IMR-90 (cell line): Measurements from ENCODE around the gene EPB41L2. TPM values are rescaled to one million over a fixed set of nuclear protein-coding genes. Genes with fewer than 3 reads are reported as not detected.

Experiments
- ATAC-seq: fragments of 200-7000 bp; cut with Tn5 transposase; 2 replicates; pipeline ENCODE4 v1.9.1; 2020; ENCODE audit warnings: low read depth, mild to moderate bottlenecking, moderate library complexity
- BruUV-seq: library from RNA; stranded (reverse); fragments of 400-500 nt; replicated peaks from 2 replicates; lab custom pipeline; 2021; lab: Mats Ljungman, UMichigan
- CTCF ChIA-PET: fragments of 300-600 bp; formaldehyde crosslinking; extraction: SDS; loops from one replicate; lab custom pipeline; 2021; ENCODE audit warnings: antibody characterized with exemption; lab: Yijun Ruan, JAX
- POLR2A ChIA-PET: fragments of 300-600 bp; sonication (Branson Sonifier 250); formaldehyde crosslinking; loops from one replicate; lab custom pipeline; 2022; ENCODE audit warnings: antibody characterized with exemption; ENCODE audit not compliant: unreplicated experiment; lab: Charles Lee
- DNase-seq: peaks from one replicate; pipeline ENCODE4 v3.0.0; 2013
- H2AFZ ChIP-seq: replicated peaks from 2 replicates; pipeline ENCODE3; 2013; ENCODE audit warnings: low read length, mild to moderate bottlenecking; ENCODE audit not compliant: poor library complexity
- H2AK5ac ChIP-seq: 2 replicates; pipeline ENCODE4 v1.6.1; 2013; ENCODE audit warnings: low read depth, low read length, inconsistent platforms
- H2AK9ac ChIP-seq: replicated peaks from 2 replicates; pipeline ENCODE3; 2013; ENCODE audit warnings: mild to moderate bottlenecking, low read depth, low read length, moderate library complexity; ENCODE audit not compliant: poor library complexity
- H2BK120ac ChIP-seq: 2 replicates; pipeline ENCODE4 v1.6.1; 2013; ENCODE audit warnings: low read depth, low read length, inconsistent platforms
- H2BK15ac ChIP-seq: 3 replicates; pipeline ENCODE4 v1.6.1; 2013; ENCODE audit warnings: low read depth, low read length, inconsistent platforms
- H2BK20ac ChIP-seq: 2 replicates; pipeline ENCODE4 v1.6.1; 2013; ENCODE audit warnings: low read depth, mild to moderate bottlenecking, inconsistent platforms, low read length, moderate library complexity
- H2BK5ac ChIP-seq: 2 replicates; pipeline ENCODE4 v1.6.1; 2013; ENCODE audit warnings: mild to moderate bottlenecking, low read depth, low read length, inconsistent platforms; ENCODE audit not compliant: poor library complexity, severe bottlenecking
- H3K14ac ChIP-seq: replicated peaks from 2 replicates; pipeline ENCODE4 v1.6.1; 2013; ENCODE audit warnings: low read depth, low read length, inconsistent platforms
- H3K18ac ChIP-seq: 2 replicates; pipeline ENCODE4 v1.6.1; 2013; ENCODE audit warnings: low read depth, low read length, control low read depth
- H3K23ac ChIP-seq: 2 replicates; pipeline ENCODE4 v1.6.1; 2013; ENCODE audit warnings: low read depth, low read length, inconsistent platforms
- H3K27ac ChIP-seq: 2 replicates; pipeline ENCODE4 v1.5.1; 2013; ENCODE audit warnings: mild to moderate bottlenecking, control low read depth, low read length; ENCODE audit not compliant: insufficient read depth
- H3K27me3 ChIP-seq: 2 replicates; pipeline ENCODE4 v1.6.1; 2013; ENCODE audit warnings: low read length; ENCODE audit not compliant: control insufficient read depth, insufficient read depth
- H3K36me3 ChIP-seq: 2 replicates; pipeline ENCODE4 v1.6.1; 2013; ENCODE audit warnings: low read length, mixed read lengths; ENCODE audit not compliant: control insufficient read depth, insufficient read depth
- H3K4ac ChIP-seq: 2 replicates; pipeline ENCODE4 v1.6.1; 2013; ENCODE audit warnings: low read depth, low read length, inconsistent platforms
- H3K4me1 ChIP-seq: 2 replicates; pipeline ENCODE4 v1.6.1; 2013; ENCODE audit warnings: low read length, mixed read lengths; ENCODE audit not compliant: control insufficient read depth, insufficient read depth
- H3K4me2 ChIP-seq: 2 replicates; pipeline ENCODE4 v1.6.1; 2013; ENCODE audit warnings: low read depth, mild to moderate bottlenecking, control low read depth, low read length, moderate library complexity
- H3K4me3 ChIP-seq: 2 replicates; pipeline ENCODE4 v1.5.1; 2013; ENCODE audit warnings: low read depth, mild to moderate bottlenecking, control low read depth, low read length, moderate library complexity; ENCODE audit not compliant: insufficient read depth
- H3K56ac ChIP-seq: 2 replicates; pipeline ENCODE4 v1.6.1; 2013; ENCODE audit warnings: low read length, inconsistent platforms; ENCODE audit not compliant: insufficient read depth; ENCODE audit errors: extremely low read depth
- H3K79me1 ChIP-seq, 2 experiments: 2 replicates each; pipeline ENCODE4 v1.6.1; 2013; ENCODE audit warnings: low read length in 2 of 2, inconsistent platforms in 1 of 2, low read depth in 1 of 2
- H3K9ac ChIP-seq: 2 replicates; pipeline ENCODE4 v1.6.1; 2013; ENCODE audit warnings: low read depth, low read length, control low read depth
- H3K9me1 ChIP-seq: 2 replicates; pipeline ENCODE4 v1.6.1; 2013; ENCODE audit warnings: low read length, inconsistent platforms; ENCODE audit not compliant: insufficient read depth
- H3K9me3 ChIP-seq: 2 replicates; pipeline ENCODE4 v1.6.1; 2013; ENCODE audit warnings: low read length; ENCODE audit not compliant: control insufficient read depth, insufficient read depth
- H4K20me1 ChIP-seq: 2 replicates; pipeline ENCODE4 v1.6.1; 2013; ENCODE audit warnings: low read length, inconsistent platforms; ENCODE audit not compliant: insufficient read depth
- H4K5ac ChIP-seq: 2 replicates; pipeline ENCODE4 v1.6.1; 2013; ENCODE audit warnings: mild to moderate bottlenecking, low read depth, low read length, control low read depth
- H4K8ac ChIP-seq, 2 experiments: 2 replicates each; pipeline ENCODE4 v1.6.1; 2013; ENCODE audit warnings: low read depth in 2 of 2, low read length in 2 of 2, control low read depth in 1 of 2, inconsistent platforms in 1 of 2
- H4K91ac ChIP-seq: 2 replicates; pipeline ENCODE4 v1.6.1; 2013; ENCODE audit warnings: low read depth, low read length, inconsistent platforms; ENCODE audit not compliant: insufficient read depth
- MAFK ChIP-seq: IDR thresholded peaks from 2 replicates; pipeline ENCODE4 v1.6.1; 2012; ENCODE audit warnings: low read depth, low read length, improper control_type of control experiment
- MXI1 ChIP-seq: IDR thresholded peaks from 2 replicates; pipeline ENCODE4 v1.6.1; 2012; ENCODE audit warnings: low read depth, mild to moderate bottlenecking, low read length, moderate library complexity, borderline replicate concordance
- POLR2A ChIP-seq: IDR thresholded peaks from 2 replicates; pipeline ENCODE4 v1.6.1; 2012; ENCODE audit warnings: mild to moderate bottlenecking, low read depth, low read length
- WGBS, 2 experiments: methylation state at CpG; one replicate each; pipeline versions ENCODE4 v1.1.5 to v1.1.7; 2013; ENCODE audit warnings: missing lambda C conversion rate in 2 of 2; ENCODE audit not compliant: insufficient read length in 1 of 2; ENCODE audit errors: extremely low coverage in 2 of 2; 5-methylcytosine and 5-hydroxymethylcytosine counted together
- dilution Hi-C: fragments of 300-500 bp; cut with HindIII; formaldehyde crosslinking; loops from one replicate; pipeline ENCODE4 v1.14.3; 2018; ENCODE audit warnings: low sequenced_read_pairs; ENCODE audit not compliant: unreplicated experiment
- in situ Hi-C: fragments of 300-500 bp; cut with MboI; formaldehyde crosslinking; loops from 3 replicates; pipeline ENCODE4 v1.14.3; 2019; ENCODE audit warnings: low sequenced_read_pairs, inconsistent platforms, mixed read lengths
- intact Hi-C: fragments of 100-400 bp; cut with micrococcal nuclease; formaldehyde crosslinking; loops from 2 replicates; pipeline ENCODE4 v1.10.0; 2022
- polyA plus RNA-seq, 3 experiments: library from polyadenylated mRNA; depleted of rRNA; stranded (reverse); fragments of >200 nt; gene quantifications; 2 replicates each; pipeline ENCODE4 v1.2.3, GENCODE V29; 2012; ENCODE audit warnings: low replicate concordance in 1 of 3
- total RNA-seq: library from RNA; depleted of rRNA; stranded (reverse); fragments of >200 nt; gene quantifications from 2 replicates; pipeline ENCODE4 v1.2.3, GENCODE V29; 2012

EPB41L2 gene
- total and polyA plus RNA-seq, 2 of the 4 experiments (the other 2 are of a cell fraction) = 85.7 to 99.8 TPM

- CTCF ChIA-PET = no interaction called here
- Histone ChIP-seq H2BK5ac (no peak overlapping the region), H2AK9ac (no peak overlapping the region), H3K23ac (no peak overlapping the region), H3K79me1 (peaks cover 0 to 8% of the 10 kb centered on the region in 2 experiments; a peak in 2 of 4 replicates), H3K9me1 (0 out of 2 replicates have a peak, but pooled peaks cover 4% of the 10 kb centered on the region), H3K27me3 (no peaks in the 10 kb centered on the region), H2BK15ac (no peak overlapping the region), H3K36me3 (peaks cover 37% of the 10 kb centered on the region), H3K9ac (no peak overlapping the region), H4K5ac (no peak overlapping the region), H2AK5ac (no peak overlapping the region), H2AFZ (no peak overlapping the region), H3K9me3 (no peaks in the 10 kb centered on the region), H3K4me3 (no peak overlapping the region), H3K4ac (no peak overlapping the region), H4K8ac (no peak overlapping the region), H2BK20ac (no peak overlapping the region), H3K14ac (no peak overlapping the region), H3K27ac (no peak overlapping the region), H4K20me1 (no peaks in the 10 kb centered on the region), H2BK120ac (no peak overlapping the region), H3K18ac (no peak overlapping the region), H4K91ac (no peak overlapping the region), H3K4me1 (no peaks in the 10 kb centered on the region), H3K4me2 (no peak overlapping the region), H3K56ac (no peak overlapping the region)
- ATAC-seq (no peak), DNase-seq (no peak)
- dilution Hi-C loops = no loop called here
- in situ Hi-C loops = no loop called here
- no CpG with 5 or more reads among the region's 2 CpGs for WGBS, 2 experiments
- no TSS peak for BruUV-seq
- no peak for TF ChIP-seq MAFK
- no peak for TF ChIP-seq POLR2A
- TF ChIP-seq MXI1 = no peak
- POLR2A ChIA-PET = no interaction called here
- intact Hi-C loops = no loop called here
These were observed 200.7 kb downstream of the EPB41L2 start for GRCh38 chr6:130862370-130862769.
